H9 (cell line): ENCODE data around the gene AP3S2. TPM values are rescaled to one million over a fixed set of nuclear protein-coding genes. Genes with fewer than 3 reads are reported as not detected.

Experiments used
- DNase-seq: peaks from one replicate; pipeline ENCODE4 v3.0.0-alpha.2; 2017
- H2AFZ ChIP-seq: one replicate; pipeline ENCODE4 v1.6.1; 2013; ENCODE audit warnings: mild to moderate bottlenecking, low read length, control low read depth, moderate library complexity
- H2AK5ac ChIP-seq: 2 replicates; pipeline ENCODE4 v1.6.1; 2013; ENCODE audit warnings: low read length, control low read depth, mixed read lengths; ENCODE audit not compliant: insufficient read length
- H2BK120ac ChIP-seq: one replicate; pipeline ENCODE4 v1.6.1; 2013; ENCODE audit warnings: low read depth, mild to moderate bottlenecking, low read length, control low read depth, inconsistent platforms; ENCODE audit not compliant: poor library complexity, severe bottlenecking
- H2BK12ac ChIP-seq: 2 replicates; pipeline ENCODE4 v1.6.1; 2013; ENCODE audit warnings: low read length, control low read depth, mixed read lengths, low read depth; ENCODE audit not compliant: insufficient read length
- H2BK15ac ChIP-seq: 2 replicates; pipeline ENCODE4 v1.6.1; 2013; ENCODE audit warnings: low read depth, low read length, control low read depth
- H2BK20ac ChIP-seq: one replicate; pipeline ENCODE4 v1.6.1; 2013; ENCODE audit warnings: low read depth, mild to moderate bottlenecking, low read length, control low read depth, inconsistent platforms; ENCODE audit not compliant: poor library complexity, severe bottlenecking
- H2BK5ac ChIP-seq: 2 replicates; pipeline ENCODE4 v1.6.1; 2013; ENCODE audit warnings: low read length, control low read depth, mixed read lengths; ENCODE audit not compliant: insufficient read length
- H3K14ac ChIP-seq: 2 replicates; pipeline ENCODE4 v1.6.1; 2013; ENCODE audit warnings: low read length, control low read depth; ENCODE audit not compliant: insufficient read depth
- H3K18ac ChIP-seq: 2 replicates; pipeline ENCODE4 v1.6.1; 2013; ENCODE audit warnings: low read depth, mild to moderate bottlenecking, mixed read lengths, low read length, control low read depth; ENCODE audit not compliant: insufficient read length
- H3K23ac ChIP-seq: 2 replicates; pipeline ENCODE4 v1.6.1; 2013; ENCODE audit warnings: low read length, control low read depth, mixed read lengths, low read depth; ENCODE audit not compliant: insufficient read length
- H3K23me2 ChIP-seq: 2 replicates; pipeline ENCODE4 v1.6.1; 2013; ENCODE audit warnings: low read depth, mild to moderate bottlenecking, mixed read lengths, low read length, control low read depth; ENCODE audit not compliant: insufficient read length, poor library complexity, severe bottlenecking
- H3K27ac ChIP-seq: 2 replicates; pipeline ENCODE4 v1.5.1; 2013; ENCODE audit warnings: low read length, control low read depth, mixed read lengths, low read depth; ENCODE audit not compliant: insufficient read length
- H3K27me3 ChIP-seq: 2 replicates; pipeline ENCODE4 v1.6.1; 2013; ENCODE audit warnings: low read length, control low read depth, inconsistent platforms; ENCODE audit not compliant: insufficient read depth
- H3K4ac ChIP-seq: 2 replicates; pipeline ENCODE4 v1.6.1; 2013; ENCODE audit warnings: low read depth, mild to moderate bottlenecking, control low read depth, inconsistent platforms, low read length, moderate library complexity
- H3K4me1 ChIP-seq: 2 replicates; pipeline ENCODE4 v1.6.1; 2013; ENCODE audit warnings: low read length, control low read depth, inconsistent platforms; ENCODE audit not compliant: insufficient read depth
- H3K4me2 ChIP-seq: 2 replicates; pipeline ENCODE4 v1.6.1; 2013; ENCODE audit warnings: low read length, control low read depth, mixed read lengths; ENCODE audit not compliant: insufficient read length, insufficient read depth
- H3K56ac ChIP-seq: 2 replicates; pipeline ENCODE4 v1.6.1; 2013; ENCODE audit warnings: low read depth, mild to moderate bottlenecking, mixed read lengths, low read length, control low read depth; ENCODE audit not compliant: insufficient read length
- H3K79me1 ChIP-seq: 2 replicates; pipeline ENCODE4 v1.6.1; 2013; ENCODE audit warnings: low read depth, mild to moderate bottlenecking, moderate library complexity, low read length, control low read depth, inconsistent platforms; ENCODE audit not compliant: insufficient read depth, poor library complexity, severe bottlenecking
- H3K79me2 ChIP-seq: 2 replicates; pipeline ENCODE4 v1.6.1; 2013; ENCODE audit warnings: low read length, control low read depth, inconsistent platforms; ENCODE audit not compliant: insufficient read depth
- H3K9ac ChIP-seq: 2 replicates; pipeline ENCODE4 v1.6.1; 2013; ENCODE audit warnings: low read length, control low read depth, mixed read lengths; ENCODE audit not compliant: insufficient read length; ENCODE audit errors: extremely low read depth
- H3K9me3 ChIP-seq: one replicate; pipeline ENCODE4 v1.6.1; 2013; ENCODE audit warnings: low read depth, low read length, inconsistent platforms; ENCODE audit not compliant: control insufficient read depth
- H3T11ph ChIP-seq: one replicate; pipeline ENCODE4 v1.6.1; 2013; ENCODE audit warnings: mild to moderate bottlenecking, low read length, control low read depth, inconsistent platforms
- H4K20me1 ChIP-seq: one replicate; pipeline ENCODE4 v1.6.1; 2013; ENCODE audit not compliant: control insufficient read depth, insufficient read length, insufficient read depth
- H4K5ac ChIP-seq: 2 replicates; pipeline ENCODE4 v1.6.1; 2013; ENCODE audit warnings: low read depth, mild to moderate bottlenecking, mixed read lengths, low read length, control low read depth; ENCODE audit not compliant: insufficient read length
- H4K8ac ChIP-seq: replicated peaks from 2 replicates; pipeline ENCODE4 v1.6.1; 2013; ENCODE audit warnings: low read length, control low read depth, mixed read lengths, low read depth; ENCODE audit not compliant: insufficient read length
- H4K91ac ChIP-seq: 2 replicates; pipeline ENCODE4 v1.6.1; 2013; ENCODE audit warnings: low read depth, mild to moderate bottlenecking, moderate library complexity, mixed read lengths, low read length, control low read depth; ENCODE audit not compliant: insufficient read length
- H3K27ac Mint-ChIP-seq, 3 experiments: 2 replicates in 2 of 3; 3 replicates in 1 of 3; pipeline ENCODE4 v1.8.0; 2020 to 2021; ENCODE audit warnings: mixed read lengths in 3 of 3, mild to moderate bottlenecking in 1 of 3, moderate library complexity in 1 of 3
- H3K27me3 Mint-ChIP-seq: 2 replicates; pipeline ENCODE4 v1.8.0; 2021; ENCODE audit warnings: low read depth, mild to moderate bottlenecking, moderate library complexity, mixed read lengths
- H3K36me3 Mint-ChIP-seq, 3 experiments: 2 replicates in 2 of 3; 3 replicates in 1 of 3; pipeline ENCODE4 v1.8.0; 2020 to 2021; ENCODE audit warnings: low read depth in 3 of 3, mixed read lengths in 3 of 3; ENCODE audit not compliant: insufficient read depth in 1 of 3
- H3K4me1 Mint-ChIP-seq, 2 experiments: 2 replicates each; pipeline ENCODE4 v1.8.0; 2020; ENCODE audit warnings: mixed read lengths in 2 of 2
- H3K4me3 Mint-ChIP-seq, 2 experiments: 2 replicates in 1 of 2; 3 replicates in 1 of 2; pipeline ENCODE4 v1.8.0; 2020 to 2021; ENCODE audit warnings: mild to moderate bottlenecking in 2 of 2, mixed read lengths in 2 of 2, moderate library complexity in 1 of 2
- H3K9me3 Mint-ChIP-seq, 2 experiments: 2 replicates in 1 of 2; 3 replicates in 1 of 2; pipeline ENCODE4 v1.8.0; 2020; ENCODE audit warnings: mild to moderate bottlenecking in 2 of 2, mixed read lengths in 2 of 2, moderate library complexity in 1 of 2
- WGBS: extraction: QIAGEN DNeasy Blood & Tissue Kit; methylation state at CpG from one replicate; pipeline ENCODE4 v1.1.7; 2013; ENCODE audit warnings: missing lambda C conversion rate, low lambda C conversion rate, mixed read lengths; ENCODE audit not compliant: insufficient read length; ENCODE audit errors: extremely low coverage; 5-methylcytosine and 5-hydroxymethylcytosine counted together
- total RNA-seq: library from RNA; stranded (reverse); gene quantifications from 2 replicates; pipeline ENCODE4 v1.2.1, GENCODE V29; 2021
- TF ChIP-seq, protein P1 (sequence below): fragments of 200-600 bp; sonication (generic); conservative IDR thresholded peaks from 3 replicates; pipeline ENCODE4 v1.8.0; 2021; ENCODE audit warnings: antibody characterized with exemption, mild to moderate bottlenecking

AP3S2 gene
- total RNA-seq, 1 experiment from 2014 or later = 33.9 TPM

DNA sequence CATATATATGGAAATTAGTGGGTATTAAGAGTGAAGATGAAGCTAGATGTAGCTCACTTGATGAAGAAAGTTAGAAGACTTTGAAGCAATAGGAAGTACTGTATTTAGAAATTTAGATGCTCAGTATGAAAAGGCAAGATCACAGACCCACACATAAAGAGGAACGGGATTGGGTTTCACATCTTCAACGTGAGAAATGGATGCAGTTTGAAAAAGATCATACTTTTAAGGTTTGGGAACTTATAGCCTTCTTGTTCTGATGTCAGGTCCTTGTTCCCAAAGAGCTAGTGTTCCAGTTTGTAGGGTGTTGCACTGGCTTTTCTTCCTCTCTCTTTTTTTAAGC, 16.7 kb downstream of the AP3S2 start:
- Histone ChIP-seq H3K79me1 (no peaks in the 10 kb centered on the region), H4K91ac (no peak overlapping the region), H3K9me3 (no peaks in the 10 kb centered on the region), H3K4me2 (no peak overlapping the region), H3K56ac (no peak overlapping the region), H4K20me1 (no peaks in the 10 kb centered on the region), H2AFZ (no peak overlapping the region), H4K5ac (no peak overlapping the region), H2BK20ac (no peak overlapping the region), H3K4me1 (no peaks in the 10 kb centered on the region), H3K27me3 (no peaks in the 10 kb centered on the region), H3K23ac (no peak overlapping the region), H3K4ac (no peak overlapping the region), H3K79me2 (no peaks in the 10 kb centered on the region), H3K14ac (no peak overlapping the region), H2BK120ac (no peak overlapping the region), H3K9ac (no peak overlapping the region), H4K8ac (no peak overlapping the region), H3K18ac (no peak overlapping the region), H2BK15ac (no peak overlapping the region), H3K27ac (no peak overlapping the region), H2BK12ac (no peak overlapping the region), H2AK5ac (no peak overlapping the region), H3T11ph (no peak overlapping the region), H2BK5ac (no peak overlapping the region), H3K23me2 (no peaks in the 10 kb centered on the region)
- Mint-ChIP-seq H3K27ac (no peak overlapping the region), H3K4me1 (no peaks in the 10 kb centered on the region), H3K9me3 (no peaks in the 10 kb centered on the region), H3K4me3 (no peak overlapping the region), H3K27me3 (no peaks in the 10 kb centered on the region), H3K36me3 (peaks cover 0 to 40% (median 28%) of the 10 kb centered on the region in 3 experiments; a peak in 5 of 7 replicates)
- no CpG with 5 or more reads among the region's 2 CpGs for WGBS
- DNase-seq = no peak
- TF ChIP-seq, protein P1, sequence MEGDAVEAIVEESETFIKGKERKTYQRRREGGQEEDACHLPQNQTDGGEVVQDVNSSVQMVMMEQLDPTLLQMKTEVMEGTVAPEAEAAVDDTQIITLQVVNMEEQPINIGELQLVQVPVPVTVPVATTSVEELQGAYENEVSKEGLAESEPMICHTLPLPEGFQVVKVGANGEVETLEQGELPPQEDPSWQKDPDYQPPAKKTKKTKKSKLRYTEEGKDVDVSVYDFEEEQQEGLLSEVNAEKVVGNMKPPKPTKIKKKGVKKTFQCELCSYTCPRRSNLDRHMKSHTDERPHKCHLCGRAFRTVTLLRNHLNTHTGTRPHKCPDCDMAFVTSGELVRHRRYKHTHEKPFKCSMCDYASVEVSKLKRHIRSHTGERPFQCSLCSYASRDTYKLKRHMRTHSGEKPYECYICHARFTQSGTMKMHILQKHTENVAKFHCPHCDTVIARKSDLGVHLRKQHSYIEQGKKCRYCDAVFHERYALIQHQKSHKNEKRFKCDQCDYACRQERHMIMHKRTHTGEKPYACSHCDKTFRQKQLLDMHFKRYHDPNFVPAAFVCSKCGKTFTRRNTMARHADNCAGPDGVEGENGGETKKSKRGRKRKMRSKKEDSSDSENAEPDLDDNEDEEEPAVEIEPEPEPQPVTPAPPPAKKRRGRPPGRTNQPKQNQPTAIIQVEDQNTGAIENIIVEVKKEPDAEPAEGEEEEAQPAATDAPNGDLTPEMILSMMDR = no peak
